HEK293T (cell line): ENCODE data around the gene SFT2D3.

Experiments used
- CTCF ChIA-PET: fragments of 350-600 bp; formaldehyde crosslinking; extraction: SDS; loops from one replicate; lab custom pipeline; 2021; ENCODE audit warnings: antibody characterized with exemption, inconsistent platforms; lab: Yijun Ruan, JAX
- POLR2A ChIA-PET: fragments of 350-600 bp; formaldehyde crosslinking; extraction: SDS; loops from one replicate; lab custom pipeline; 2020; ENCODE audit warnings: antibody characterized with exemption, inconsistent platforms; lab: Yijun Ruan, JAX
- DNase-seq: peaks from one replicate; pipeline ENCODE4 v3.0.0; 2012; ENCODE audit warnings: mixed read lengths; ENCODE audit errors: extremely low spot score
- ARNT ChIP-seq: fragments of 450-650 bp; IDR thresholded peaks from 2 replicates; pipeline ENCODE4 v1.6.1; 2017; ENCODE audit warnings: mild to moderate bottlenecking
- BHLHE40 ChIP-seq: fragments of 450-650 bp; IDR thresholded peaks from 2 replicates; pipeline ENCODE4 v1.6.1; 2016; ENCODE audit warnings: mild to moderate bottlenecking, moderate library complexity, borderline replicate concordance
- CTBP1 ChIP-seq: fragments of 450-650 bp; IDR thresholded peaks from 2 replicates; pipeline ENCODE4 v1.6.1; 2016; ENCODE audit warnings: borderline replicate concordance
- ELF4 ChIP-seq: fragments of 450-650 bp; IDR thresholded peaks from 2 replicates; pipeline ENCODE4 v1.6.1; 2017; ENCODE audit warnings: antibody characterized with exemption
- FOXA1 ChIP-seq: fragments of 450-650 bp; IDR thresholded peaks from 2 replicates; pipeline ENCODE4 v1.6.1; 2016; ENCODE audit warnings: mild to moderate bottlenecking
- FOXK2 ChIP-seq: fragments of 450-650 bp; IDR thresholded peaks from 2 replicates; pipeline ENCODE4 v1.6.1; 2016; ENCODE audit warnings: mild to moderate bottlenecking
- FOXM1 ChIP-seq: fragments of 450-650 bp; IDR thresholded peaks from 2 replicates; pipeline ENCODE4 v1.6.1; 2017; ENCODE audit warnings: mild to moderate bottlenecking, borderline replicate concordance
- HDGF ChIP-seq: fragments of 450-650 bp; IDR thresholded peaks from 2 replicates; pipeline ENCODE4 v1.6.1; 2017; ENCODE audit warnings: antibody characterized with exemption, borderline replicate concordance
- L3MBTL2 ChIP-seq: fragments of 450-650 bp; conservative IDR thresholded peaks from 2 replicates; pipeline ENCODE4 v1.6.1; 2016; ENCODE audit warnings: mild to moderate bottlenecking
- LEF1 ChIP-seq: fragments of 450-650 bp; IDR thresholded peaks from 2 replicates; pipeline ENCODE4 v1.6.1; 2017; ENCODE audit warnings: mild to moderate bottlenecking, borderline replicate concordance
- NFRKB ChIP-seq: fragments of 450-650 bp; IDR thresholded peaks from 2 replicates; pipeline ENCODE4 v1.6.1; 2016; ENCODE audit warnings: mild to moderate bottlenecking, moderate library complexity
- PKNOX1 ChIP-seq: fragments of 450-650 bp; IDR thresholded peaks from 2 replicates; pipeline ENCODE4 v1.6.1; 2016
- SP1 ChIP-seq: fragments of 450-650 bp; IDR thresholded peaks from 2 replicates; pipeline ENCODE4 v1.6.1; 2017
- SUZ12 ChIP-seq: fragments of 450-650 bp; IDR thresholded peaks from 2 replicates; pipeline ENCODE4 v1.6.1; 2016; ENCODE audit warnings: mild to moderate bottlenecking
- TARDBP ChIP-seq: fragments of 450-650 bp; IDR thresholded peaks from 2 replicates; pipeline ENCODE4 v1.6.1; 2016
- ZNF384 ChIP-seq: fragments of 450-650 bp; IDR thresholded peaks from 2 replicates; pipeline ENCODE4 v1.6.1; 2016

Gene SFT2D3

DNA sequence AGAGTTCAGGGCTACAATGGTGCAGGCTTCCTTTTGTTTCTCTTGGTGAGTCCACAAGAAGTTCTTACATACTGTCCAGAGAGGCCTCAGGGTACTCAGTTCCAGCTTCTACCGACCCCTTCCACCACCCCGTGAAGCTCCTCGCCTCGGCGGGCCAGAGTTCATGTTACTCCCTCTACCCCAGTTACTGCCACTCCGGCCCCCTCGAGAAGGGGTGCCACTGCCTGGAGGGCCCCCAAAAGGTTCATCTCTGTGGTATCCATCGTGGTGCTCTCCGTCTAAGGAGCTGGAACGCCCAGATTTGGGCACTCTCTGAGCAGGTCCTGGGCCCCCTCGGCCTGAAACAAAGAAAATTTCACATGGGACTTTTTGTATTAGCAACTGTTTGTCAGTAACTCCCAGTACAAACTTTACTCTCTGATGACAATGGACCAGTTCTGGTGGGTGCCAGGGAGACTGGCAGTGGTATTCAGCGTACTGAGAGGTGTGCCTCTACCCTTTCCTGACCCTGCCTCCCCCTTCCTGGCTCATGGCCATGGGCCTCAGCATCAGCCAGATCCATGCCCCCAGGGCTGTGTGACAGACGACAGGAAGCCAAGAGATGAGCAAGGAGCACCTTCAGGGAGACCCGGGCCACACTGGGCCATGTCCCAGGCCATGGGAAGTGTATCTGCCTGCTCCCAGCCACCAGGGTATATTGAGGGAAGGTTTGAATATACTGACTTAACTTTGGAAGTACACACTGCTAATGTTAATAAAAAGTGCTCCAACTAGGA is 5.1 kb downstream of the SFT2D3 start:
- POLR2A ChIA-PET: no interaction called here
- TF ChIP-seq ZNF384 (no peak), FOXA1 (no peak)
- CTCF ChIA-PET: no interaction called here
- DNase-seq: no peak

- CTCF ChIA-PET: no interaction called here
These were observed 6.8 kb downstream of the SFT2D3 start for GRCh38 chr2:127707890-127708648.

DNA sequence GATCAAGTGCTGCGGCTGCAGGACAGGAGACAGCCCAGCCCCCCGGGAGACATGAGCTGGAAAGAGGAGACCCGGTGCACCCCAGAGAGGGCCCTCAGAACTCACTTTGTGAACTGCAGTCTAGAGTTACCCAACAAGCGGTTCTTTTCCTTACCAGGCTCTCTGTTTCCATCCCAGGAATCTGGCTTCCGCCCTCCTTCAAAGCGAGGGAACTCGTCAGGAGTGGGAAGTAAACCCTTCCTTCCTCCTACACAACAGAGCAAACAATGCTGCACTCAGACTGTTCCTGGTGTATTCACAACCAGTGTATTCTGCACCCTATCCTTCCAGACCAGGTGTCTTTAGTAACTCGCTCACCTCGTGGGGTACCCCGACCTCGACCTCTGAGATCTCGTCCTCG is 8.0 kb downstream of the SFT2D3 start:
- no peak for DNase-seq
- TF ChIP-seq FOXK2: no peak
- no peak for TF ChIP-seq SUZ12
- no peak for TF ChIP-seq BHLHE40
- TF ChIP-seq ZNF384: no peak
- CTCF ChIA-PET: no interaction called here
- POLR2A ChIA-PET: interaction anchor here (1.7 kb wide), 1 partner anchor 8 kb away, joined by 6 read pairs; the partner anchor contains the start of gene SFT2D3

More at GRCh38 chr2:127707890-127708648, 6.8 kb downstream of the SFT2D3 start:
- POLR2A ChIA-PET: no interaction called here
- no peak for TF ChIP-seq L3MBTL2
- TF ChIP-seq BHLHE40: no peak
- TF ChIP-seq SUZ12: no peak
- no peak for TF ChIP-seq CTBP1
- no peak for TF ChIP-seq ELF4
- TF ChIP-seq LEF1: no peak
- no peak for TF ChIP-seq SP1
- TF ChIP-seq ZNF384: no peak
- no peak for TF ChIP-seq NFRKB
- TF ChIP-seq FOXK2: no peak
- no peak for TF ChIP-seq TARDBP
- TF ChIP-seq ARNT: no peak
- TF ChIP-seq HDGF: no peak
- TF ChIP-seq FOXM1: no peak
- TF ChIP-seq PKNOX1: no peak
- no peak for TF ChIP-seq FOXA1
- no peak for DNase-seq

- CTCF ChIA-PET: no interaction called here
- POLR2A ChIA-PET: no interaction called here
- DNase-seq: no peak
- no peak for TF ChIP-seq NFRKB
- TF ChIP-seq FOXK2: no peak
- TF ChIP-seq L3MBTL2: no peak
- no peak for TF ChIP-seq SUZ12
- no peak for TF ChIP-seq ARNT
- no peak for TF ChIP-seq ZNF384
- TF ChIP-seq FOXA1: no peak
- no peak for TF ChIP-seq BHLHE40
- no peak for TF ChIP-seq TARDBP
- no peak for TF ChIP-seq FOXM1
- no peak for TF ChIP-seq SP1
- no peak for TF ChIP-seq HDGF
- TF ChIP-seq CTBP1: no peak
- TF ChIP-seq ELF4: no peak
- TF ChIP-seq LEF1: no peak
- no peak for TF ChIP-seq PKNOX1
These were observed 11.7 kb downstream of the SFT2D3 start for GRCh38 chr2:127712999-127713398.

DNA sequence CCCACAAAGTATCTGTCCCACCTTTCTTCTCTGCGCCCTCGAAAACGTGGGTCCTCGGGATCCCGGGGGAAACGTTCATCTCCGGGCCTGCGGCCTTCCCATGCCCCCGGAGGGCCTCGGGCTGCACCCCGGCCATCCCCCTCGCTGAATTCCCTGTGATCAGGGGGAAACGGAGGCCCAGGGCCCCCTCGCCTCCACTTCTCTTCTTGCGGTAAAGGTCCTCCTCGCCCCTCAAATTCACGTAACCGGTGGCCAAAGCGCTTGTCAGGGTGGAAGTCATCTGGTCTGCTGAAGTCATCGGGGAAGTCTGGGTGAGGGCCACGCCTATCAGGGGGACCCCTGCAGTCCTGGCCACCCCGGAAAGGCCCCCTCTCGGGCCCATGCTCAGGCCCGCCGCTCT is 12.3 kb downstream of the SFT2D3 start:
- ChIA-PET CTCF (interaction anchor here (0.6 kb wide), 1 partner anchor 27 kb away, joined by 3 read pairs; no protein-coding TSS in a partner anchor), POLR2A (no interaction called here)
- no peak for DNase-seq
- no peak for TF ChIP-seq FOXK2
- no peak for TF ChIP-seq HDGF
- no peak for TF ChIP-seq FOXM1
- TF ChIP-seq L3MBTL2: no peak
- TF ChIP-seq ELF4: no peak
- TF ChIP-seq PKNOX1: no peak
- no peak for TF ChIP-seq SP1
- TF ChIP-seq ARNT: no peak
- no peak for TF ChIP-seq ZNF384
- TF ChIP-seq FOXA1: no peak
- TF ChIP-seq NFRKB: no peak
- no peak for TF ChIP-seq SUZ12
- no peak for TF ChIP-seq TARDBP
- TF ChIP-seq BHLHE40: no peak
- TF ChIP-seq CTBP1: no peak
- TF ChIP-seq LEF1: no peak

- TF ChIP-seq BHLHE40: no peak
- no peak for TF ChIP-seq SP1
- no peak for TF ChIP-seq CTBP1
- TF ChIP-seq ARNT: no peak
- TF ChIP-seq SUZ12: no peak
- TF ChIP-seq ELF4: no peak
- no peak for TF ChIP-seq PKNOX1
- TF ChIP-seq NFRKB: no peak
- no peak for TF ChIP-seq TARDBP
- CTCF ChIA-PET: no interaction called here
- POLR2A ChIA-PET: no interaction called here
- DNase-seq: no peak
These were observed 14.6 kb downstream of the SFT2D3 start for GRCh38 chr2:127715778-127716449.
